GM18868 (cell line): ENCODE measurements around the gene DCBLD2.
"Not testable (repeated sequence)": the region's sequence is repeated elsewhere in the genome, so short reads cannot be mapped to it uniquely, and the experiment has no call there.

Source experiments
- ATAC-seq: cut with Tn5 transposase; IDR thresholded peaks from one replicate; pipeline ENCODE4 v1.9.1; 2021; ENCODE audit warnings: mild to moderate bottlenecking, moderate library complexity; ENCODE audit not compliant: unreplicated experiment

The DCBLD2 gene

GRCh38 chr3:98892263-98892662, 9.2 kb downstream of the DCBLD2 start:
- ATAC-seq, result no peak

DNA sequence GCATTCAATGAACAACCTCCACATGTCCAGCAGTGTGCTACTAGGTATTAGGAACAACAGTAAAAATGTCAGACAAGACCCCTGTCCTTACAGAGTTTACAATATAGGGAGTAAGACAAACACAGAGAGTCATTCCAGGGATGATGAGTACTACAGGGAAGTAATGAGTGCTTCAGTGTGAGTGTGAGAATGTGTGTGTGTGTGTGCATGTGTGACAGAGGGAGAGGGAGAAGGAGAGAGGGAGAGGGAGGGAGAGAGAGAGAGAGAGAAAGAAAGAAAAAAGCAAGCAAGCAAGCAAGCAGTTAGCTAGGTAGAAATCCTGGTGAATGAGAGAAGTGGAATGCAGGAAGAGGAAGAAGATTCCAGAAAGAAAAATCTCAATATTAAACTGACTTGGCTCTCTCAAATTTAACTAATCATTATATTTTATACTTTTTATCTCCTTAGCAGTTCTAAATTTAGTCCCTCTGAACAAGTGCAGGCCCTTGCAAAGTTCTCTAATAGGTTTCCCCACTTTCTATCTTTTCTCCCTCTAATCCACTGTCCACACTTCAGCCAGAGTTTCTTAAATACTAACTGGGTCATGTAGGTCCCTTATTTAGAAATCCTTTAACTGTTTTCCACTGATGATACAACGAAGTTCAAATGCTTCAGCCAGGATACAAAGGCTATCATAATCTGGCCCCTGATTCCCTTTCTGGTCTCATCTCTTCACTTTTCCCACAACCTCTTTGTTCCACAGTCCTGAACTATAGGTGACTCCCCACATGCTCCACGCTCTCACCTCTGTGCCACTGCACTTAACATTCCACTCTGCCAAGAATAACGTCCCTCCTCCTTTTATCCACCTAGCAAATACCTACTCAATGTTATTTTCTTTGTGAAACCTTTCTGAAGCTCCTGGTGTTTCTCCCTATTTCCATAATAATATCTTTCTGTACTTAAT, 10.3 kb downstream of the DCBLD2 start:
- no peak for ATAC-seq

GRCh38 chr3:98890181-98890835, 11.2 kb downstream of the DCBLD2 start:
- no peak for ATAC-seq

DNA sequence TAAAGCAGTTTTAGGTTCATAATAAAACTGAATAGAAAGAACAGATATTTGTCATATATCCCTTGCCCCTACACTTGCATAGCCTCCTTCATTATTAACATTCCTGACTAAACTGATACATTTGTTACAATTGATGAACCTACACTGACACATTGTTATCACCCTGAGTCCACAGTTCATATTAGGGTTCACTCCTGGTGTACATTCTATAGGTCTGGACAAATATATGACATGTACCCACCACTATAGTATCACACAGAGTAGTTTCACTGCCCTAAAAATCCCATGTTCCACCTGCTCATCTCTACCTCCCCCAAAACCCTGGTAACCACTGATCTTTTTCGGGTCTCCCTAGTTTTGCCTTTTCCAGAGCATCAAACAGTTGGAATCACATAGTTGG, 13.8 kb downstream of the DCBLD2 start:
- no peak for ATAC-seq

- no peak for ATAC-seq
Observed at GRCh38 chr3:98886525-98886924, 15.0 kb downstream of the DCBLD2 start.

- no peak for ATAC-seq
Observed at GRCh38 chr3:98885851-98886250, 15.6 kb downstream of the DCBLD2 start.

DNA sequence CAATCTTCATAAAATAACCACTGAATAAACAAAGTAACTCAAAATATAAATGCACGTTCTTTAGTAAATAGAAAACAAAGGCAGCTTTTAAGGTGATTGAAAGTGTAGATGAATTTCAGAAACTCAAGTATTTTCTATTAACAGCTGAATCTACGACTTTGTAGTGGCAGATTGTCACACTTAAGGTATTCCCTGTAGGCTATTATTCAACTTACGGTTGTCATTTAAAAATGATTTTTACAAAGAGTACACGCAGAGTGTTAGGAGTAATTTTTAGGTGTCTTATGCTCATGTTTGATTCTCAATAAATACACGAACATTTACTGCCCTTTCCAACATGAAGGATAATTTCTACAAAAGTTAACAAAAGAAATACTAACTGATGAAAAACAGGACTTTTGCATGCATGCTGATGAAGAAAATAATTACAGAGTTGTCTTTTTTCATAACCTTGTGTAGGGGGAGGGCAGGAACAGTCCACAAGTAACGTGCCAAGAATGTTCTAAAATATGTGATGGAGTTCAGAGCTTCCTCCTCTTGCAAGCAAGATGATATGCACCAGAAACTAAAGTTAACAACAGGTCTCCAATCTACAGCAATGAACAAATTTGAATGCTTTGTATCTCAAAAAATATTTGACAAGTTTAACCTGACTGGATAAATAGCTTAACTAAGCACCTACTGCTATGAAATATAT, 16.7 kb downstream of the DCBLD2 start:
- ATAC-seq, result no peak

DNA sequence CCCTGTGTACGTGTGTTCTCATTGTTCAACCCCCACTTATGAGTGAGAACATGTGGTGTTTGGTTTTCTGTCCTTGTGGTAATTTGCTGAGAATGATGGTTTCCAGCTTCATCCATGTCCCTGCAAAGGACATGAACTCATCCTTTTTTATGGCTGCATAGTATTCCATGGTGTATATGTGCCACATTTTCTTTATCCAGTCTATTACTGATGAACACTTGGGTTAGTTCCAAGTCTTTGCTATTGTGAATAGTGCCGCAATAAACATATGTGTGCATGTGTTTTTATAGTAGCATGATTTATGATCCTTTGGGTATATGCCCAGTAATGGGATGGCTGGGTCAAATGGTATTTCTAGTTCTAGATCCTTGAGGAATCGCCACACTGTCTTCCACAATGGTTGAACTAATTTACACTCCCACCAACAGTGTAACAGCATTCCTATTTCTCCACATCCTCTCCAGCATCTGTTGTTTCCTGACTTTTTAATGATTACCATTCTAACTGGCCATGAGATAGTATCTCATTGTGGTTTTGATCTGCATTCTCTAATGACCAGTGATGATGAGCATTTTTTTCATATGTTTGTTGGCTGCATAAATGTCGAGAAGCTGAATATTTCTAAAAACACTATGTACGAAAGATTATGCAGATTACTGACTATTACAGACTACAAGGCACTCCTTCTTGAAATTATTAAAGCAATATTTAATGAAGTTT, 18.7 kb downstream of the DCBLD2 start:
- not testable (repeated sequence) for ATAC-seq

- no peak for ATAC-seq
Observed at GRCh38 chr3:98877132-98877531, 24.4 kb downstream of the DCBLD2 start.

- ATAC-seq, result no peak
Observed at GRCh38 chr3:98875535-98875934, 26.0 kb downstream of the DCBLD2 start.

GRCh38 chr3:98874602-98875249, 26.8 kb downstream of the DCBLD2 start:
- no peak for ATAC-seq

- no peak for ATAC-seq
Observed at GRCh38 chr3:98869391-98869790, 32.1 kb downstream of the DCBLD2 start.

DNA sequence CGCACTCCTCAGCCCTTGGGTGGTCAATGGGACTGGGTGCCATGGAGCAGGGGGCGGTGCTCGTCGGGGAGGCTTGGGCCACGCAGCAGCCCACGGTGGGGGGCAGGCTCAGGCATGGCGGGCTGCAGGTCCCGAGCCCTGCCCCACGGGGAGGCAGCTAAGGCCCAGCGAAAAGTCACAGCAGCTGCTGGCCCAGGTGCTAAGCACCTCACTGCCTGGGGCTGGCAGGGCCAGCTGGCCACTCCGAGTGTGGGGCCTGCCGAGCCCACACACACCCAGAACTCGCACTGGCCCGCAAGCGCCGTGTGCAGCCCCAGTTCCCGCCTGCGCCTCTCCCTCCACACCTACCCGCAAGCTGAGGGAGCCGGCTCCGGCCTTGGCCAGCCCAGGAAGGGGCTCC, 43.5 kb downstream of the DCBLD2 start:
- ATAC-seq, result not testable (repeated sequence)

DNA sequence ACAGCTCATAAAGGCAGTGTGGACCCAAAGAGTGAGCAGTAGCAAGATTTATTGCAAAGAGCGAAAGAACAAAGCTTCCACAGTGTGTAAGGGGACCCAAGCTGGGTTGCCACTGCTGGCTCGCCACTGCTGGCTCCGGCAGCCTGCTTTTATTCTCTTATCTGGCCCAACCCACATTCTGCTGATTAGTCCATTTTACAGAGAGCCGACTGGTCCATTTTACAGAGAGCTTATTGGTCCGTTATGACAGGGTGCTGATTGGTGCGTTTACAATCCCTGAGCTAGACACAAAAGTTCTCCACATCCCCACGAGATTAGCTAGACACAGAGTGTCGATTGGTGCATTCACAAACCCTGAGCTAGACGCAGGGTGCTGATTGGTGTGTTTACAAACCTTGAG, 44.2 kb downstream of the DCBLD2 start:
- not testable (repeated sequence) for ATAC-seq

DNA sequence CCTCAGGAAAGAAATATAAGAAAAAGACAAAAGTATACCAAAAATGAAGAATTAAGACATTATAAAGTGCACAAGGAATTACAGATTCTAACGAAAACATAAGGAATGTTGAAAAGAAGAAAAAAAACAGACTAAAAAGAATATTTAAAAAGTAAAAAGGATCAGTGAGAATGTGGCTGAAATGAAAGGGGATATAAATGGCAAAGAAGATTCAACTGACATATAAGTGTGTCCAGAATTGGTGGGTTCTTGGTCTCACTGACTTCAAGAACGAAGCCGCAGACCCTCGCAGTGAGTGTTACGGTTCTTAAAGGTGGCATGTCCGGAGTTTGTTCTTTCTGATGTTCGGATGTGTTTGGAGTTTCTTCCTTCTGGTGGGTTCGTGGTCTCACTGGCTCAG, 44.8 kb downstream of the DCBLD2 start:
- no peak for ATAC-seq

DNA sequence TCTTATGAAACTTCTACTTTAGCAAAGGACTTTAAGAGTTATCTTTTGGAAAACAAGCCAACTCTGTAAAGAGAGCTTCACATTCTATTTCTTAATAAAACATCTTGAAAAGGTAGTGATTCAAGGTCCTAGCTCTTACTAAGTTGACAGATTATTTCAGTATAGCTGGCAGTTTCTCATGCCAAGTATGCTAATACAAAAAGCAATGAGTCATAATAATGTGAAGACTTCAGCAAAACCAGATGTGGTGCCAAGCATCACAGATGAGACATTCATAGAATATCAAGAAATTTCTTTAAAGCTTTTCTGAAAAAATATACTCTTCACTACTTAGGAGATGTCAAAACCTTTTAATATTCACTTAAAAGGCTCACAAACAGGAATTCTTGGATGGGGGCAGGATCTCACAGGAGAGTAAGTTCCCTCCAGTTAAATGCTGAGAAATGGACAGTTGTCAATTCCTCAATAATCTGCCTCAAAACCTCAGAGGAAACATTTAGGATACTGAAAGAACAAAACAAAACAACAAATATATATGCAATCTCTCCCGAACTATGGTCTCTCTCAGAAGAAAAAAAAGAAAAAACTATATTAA, 45.6 kb downstream of the DCBLD2 start:
- no peak for ATAC-seq

DNA sequence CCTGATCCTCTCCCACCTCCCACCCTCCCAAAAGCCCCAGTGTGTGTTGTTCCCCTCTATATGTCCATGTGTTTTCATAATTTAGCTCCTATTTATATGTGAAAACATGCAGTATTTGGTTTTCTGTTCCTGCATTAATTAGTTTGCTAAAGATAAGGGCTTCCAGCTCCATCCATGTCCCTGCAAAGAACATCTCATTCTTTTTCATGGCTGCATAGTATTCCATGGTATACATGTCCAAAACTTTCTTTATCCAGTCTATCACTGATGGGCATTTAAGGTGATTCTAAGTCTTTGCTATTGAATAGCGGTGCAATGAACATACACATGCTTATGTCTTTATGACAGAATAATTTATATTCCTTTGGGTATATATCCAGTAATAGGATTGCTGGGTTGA, 53.4 kb downstream of the DCBLD2 start:
- ATAC-seq, result no peak

- ATAC-seq, result no peak
Observed at GRCh38 chr3:98846101-98846500, 55.4 kb downstream of the DCBLD2 start.

GRCh38 chr3:98843266-98843959, 58.1 kb downstream of the DCBLD2 start:
- no peak for ATAC-seq
